ENCODE data around the gene CTRL.

DNA sequence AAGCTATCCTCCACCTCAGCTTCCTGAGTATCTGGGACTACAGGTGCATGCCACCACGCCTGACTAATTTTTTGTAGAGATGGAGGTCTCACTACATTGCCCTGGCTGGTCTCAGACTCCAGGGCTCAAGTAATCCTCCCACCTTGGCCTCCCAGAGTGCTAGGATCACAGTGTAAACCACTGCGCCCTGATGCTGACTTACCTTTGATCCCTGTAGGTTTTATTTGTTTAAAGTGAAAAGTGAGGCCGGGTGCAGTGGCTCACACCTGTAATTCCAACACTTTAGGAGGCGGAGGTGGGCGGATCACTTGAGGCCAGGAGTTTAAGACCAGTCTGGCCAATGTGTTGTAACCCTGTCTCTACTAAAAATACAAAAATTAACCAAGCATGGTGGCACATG is 29.9 kb downstream of the CTRL start:
- no peak for TF ChIP-seq BHLHE40 (IDR thresholded peaks at IDR 0.05; ENCODE audit: borderline replicate concordance)
- TF ChIP-seq, protein P1, sequence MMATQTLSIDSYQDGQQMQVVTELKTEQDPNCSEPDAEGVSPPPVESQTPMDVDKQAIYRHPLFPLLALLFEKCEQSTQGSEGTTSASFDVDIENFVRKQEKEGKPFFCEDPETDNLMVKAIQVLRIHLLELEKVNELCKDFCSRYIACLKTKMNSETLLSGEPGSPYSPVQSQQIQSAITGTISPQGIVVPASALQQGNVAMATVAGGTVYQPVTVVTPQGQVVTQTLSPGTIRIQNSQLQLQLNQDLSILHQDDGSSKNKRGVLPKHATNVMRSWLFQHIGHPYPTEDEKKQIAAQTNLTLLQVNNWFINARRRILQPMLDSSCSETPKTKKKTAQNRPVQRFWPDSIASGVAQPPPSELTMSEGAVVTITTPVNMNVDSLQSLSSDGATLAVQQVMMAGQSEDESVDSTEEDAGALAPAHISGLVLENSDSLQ (IDR thresholded peaks at IDR 0.05): no peak
- no peak for TF ChIP-seq ARNT (IDR thresholded peaks at IDR 0.05)
- no peak for TF ChIP-seq TARDBP (IDR thresholded peaks at IDR 0.05)
- no peak for TF ChIP-seq ZNF384 (IDR thresholded peaks at IDR 0.05)
- TF ChIP-seq SUZ12 (IDR thresholded peaks at IDR 0.05): no peak

All from HEK293T (cell line).